ENCODE data around the gene LSM3. TPM values are rescaled to one million over a fixed set of nuclear protein-coding genes. Genes with fewer than 3 reads are reported as not detected.

The LSM3 gene
- total and polyA plus RNA-seq, 2 of the 4 experiments (the other 2 are of a cell fraction) = 3.4 to 11.5 TPM

- no peak overlapping the region for H4K5ac ChIP-seq (ENCODE audit: low read depth, low read length)
- no peaks in the 10 kb centered on the region for H3K4me1 ChIP-seq (ENCODE audit: control insufficient read depth, insufficient read depth, low read length)
- no peak for ATAC-seq (ENCODE audit: low read depth)
- peaks cover 2% of the 10 kb centered on the region; the same call in 1 of the 2 replicates for H3K9me1 ChIP-seq (ENCODE audit: insufficient read depth, low read length)
- no peak overlapping the region for H3K4me3 ChIP-seq (ENCODE audit: insufficient read depth, low read depth, low read length)
- H3K9me3 ChIP-seq (ENCODE audit: control insufficient read depth, insufficient read depth, low read length) = peaks cover 4% of the 10 kb centered on the region; the same call in 1 of the 2 replicates
- H2BK20ac ChIP-seq (ENCODE audit: low read depth, low read length) = no peak overlapping the region
- H4K91ac ChIP-seq (ENCODE audit: insufficient read depth, low read depth, low read length) = no peak overlapping the region
- POLR2A ChIA-PET (ENCODE audit: unreplicated experiment) = no interaction called here
- no peak overlapping the region for H3K4ac ChIP-seq (ENCODE audit: low read depth, low read length)
- no peak overlapping the region for H2BK5ac ChIP-seq (ENCODE audit: low read depth, low read length, poor library complexity, severe bottlenecking)
- no peak overlapping the region for H3K23ac ChIP-seq (ENCODE audit: low read depth, low read length)
- no peak overlapping the region for H3K56ac ChIP-seq (ENCODE audit: extremely low read depth, insufficient read depth, low read length)
- no peak overlapping the region for H3K18ac ChIP-seq (ENCODE audit: low read depth, low read length)
- H3K27ac ChIP-seq (ENCODE audit: insufficient read depth, low read length) = no peak overlapping the region
- TF ChIP-seq RFX5 (IDR thresholded peaks at IDR 0.05; ENCODE audit: low read depth, low read length) = no peak
- no peak overlapping the region for H2BK15ac ChIP-seq (ENCODE audit: low read depth, low read length)
- H2BK120ac ChIP-seq (ENCODE audit: low read depth, low read length) = no peak overlapping the region
- CTCF ChIA-PET = no interaction called here
- H4K8ac ChIP-seq (ENCODE audit: low read depth in 2 of 2, low read length in 2 of 2) = no peak overlapping the region
- no peaks in the 10 kb centered on the region for H3K27me3 ChIP-seq (ENCODE audit: control insufficient read depth, insufficient read depth, low read length)
- peaks cover 61% of the 10 kb centered on the region for H3K36me3 ChIP-seq (ENCODE audit: control insufficient read depth, insufficient read depth, low read length)
- H2AK9ac ChIP-seq (replicated peaks; ENCODE audit: low read depth, low read length, poor library complexity) = no peak overlapping the region
- no TSS peak for BruUV-seq (replicated peaks)
- no peak overlapping the region for H3K4me2 ChIP-seq (ENCODE audit: low read depth, low read length)
- H4K20me1 ChIP-seq (ENCODE audit: insufficient read depth, low read length) = no peaks in the 10 kb centered on the region
- dilution Hi-C loops (cut with HindIII; ENCODE audit: low sequenced_read_pairs, unreplicated experiment) (no loop called here), intact Hi-C loops (cut with micrococcal nuclease) (no loop called here), in situ Hi-C loops (cut with MboI; ENCODE audit: low sequenced_read_pairs) (no loop called here)
- H2AK5ac ChIP-seq (ENCODE audit: low read depth, low read length) = no peak overlapping the region
- DNase-seq = no peak
- H2AFZ ChIP-seq (replicated peaks; ENCODE audit: low read length, poor library complexity) = no peak overlapping the region
- no peak overlapping the region for H3K9ac ChIP-seq (ENCODE audit: low read depth, low read length)
- H3K14ac ChIP-seq (replicated peaks; ENCODE audit: low read depth, low read length) = no peak overlapping the region
- WGBS, 2 experiments (ENCODE audit: extremely low coverage in 2 of 2, insufficient read length in 1 of 2) = 97% methylated on average over 3 of the region's 9 CpGs; no CpG with 5 or more reads in 1 of the 2 experiments
- peaks cover 25 to 37% of the 10 kb centered on the region in 2 experiments for H3K79me1 ChIP-seq (ENCODE audit: low read depth in 1 of 2, low read length in 2 of 2)
These were observed 20.7 kb upstream of the LSM3 start for GRCh38 chr3:14157951-14158350.
